K562 (cell line): ENCODE measurements around the gene NBEA. TPM values are rescaled to one million over a fixed set of nuclear protein-coding genes. Genes with fewer than 3 reads are reported as not detected.

ENCODE experiments used
- ATAC-seq: fragments of 200-7000 bp; cut with Tn5 transposase; 3 replicates; pipeline ENCODE4 v1.9.1; 2020; ENCODE audit warnings: moderate library complexity
- BruUV-seq: library from RNA; stranded (reverse); fragments of 400-500 nt; replicated peaks from 2 replicates; lab custom pipeline; 2021; lab: Mats Ljungman, UMichigan
- CTCF ChIA-PET: fragments of 300-600 bp; formaldehyde crosslinking; extraction: SDS; loops from one replicate; lab custom pipeline; 2021; ENCODE audit warnings: low intra/inter-chr PET ratio; lab: Yijun Ruan, JAX
- POLR2A ChIA-PET: fragments of 300-600, 350-650 bp; sonication (Branson Sonifier 250); formaldehyde crosslinking; extraction: SDS; loops from one replicate; lab custom pipeline; 2021; ENCODE audit warnings: antibody characterized with exemption, inconsistent platforms; lab: Yijun Ruan, JAX
- DNase-seq, 4 experiments: peaks; one replicate each; pipeline versions ENCODE4 v3.0.0 to v3.0.0-alpha.2; 2011 to 2018; ENCODE audit warnings: low spot score in 3 of 4, mixed read lengths in 3 of 4; ENCODE audit errors: extremely low read depth in 1 of 4
- FAIRE-seq: peaks from 2 replicates; lab custom pipeline; 2011; peaks lifted over from hg19 to GRCh38; lab: Jason Lieb, UNC
- H2AFZ ChIP-seq: 2 replicates; pipeline ENCODE4 v1.6.0; 2011; ENCODE audit warnings: low read depth, low read length, control low read depth, inconsistent platforms
- H3K27ac ChIP-seq: fragments of 200-600 bp; 3 replicates; pipeline ENCODE4 v1.8.0; 2011; ENCODE audit warnings: low read depth, mild to moderate bottlenecking, control low read depth, inconsistent platforms, low read length, moderate library complexity, mixed read lengths; ENCODE audit errors: extremely low read depth
- H3K27me3 ChIP-seq, 2 experiments: fragments of 300-600 bp in 1 of 2; 2 replicates in 1 of 2; 3 replicates in 1 of 2; pipeline versions ENCODE4 v1.6.0 to v1.8.0; 2011; ENCODE audit warnings: inconsistent platforms in 2 of 2, low read length in 2 of 2, mild to moderate bottlenecking in 1 of 2, mixed read lengths in 1 of 2, moderate library complexity in 1 of 2; ENCODE audit not compliant: control insufficient read depth in 2 of 2, insufficient read depth in 2 of 2
- H3K36me3 ChIP-seq: fragments of 300-600 bp; 3 replicates; pipeline ENCODE4 v1.8.0; 2011; ENCODE audit warnings: mild to moderate bottlenecking, low read length, inconsistent platforms; ENCODE audit not compliant: control insufficient read depth, insufficient read depth
- H3K4me1 ChIP-seq, 2 experiments: fragments of 200-600 bp in 1 of 2; replicated peaks in 1 of 2; 2 replicates in 1 of 2; 3 replicates in 1 of 2; pipeline versions ENCODE4 v1.5.1 to v1.8.0; 2011; ENCODE audit warnings: inconsistent platforms in 2 of 2, low read length in 2 of 2, mild to moderate bottlenecking in 1 of 2, mixed read lengths in 1 of 2, moderate library complexity in 1 of 2; ENCODE audit not compliant: control insufficient read depth in 2 of 2, insufficient read depth in 2 of 2
- H3K4me2 ChIP-seq: 2 replicates; pipeline ENCODE4 v1.6.1; 2011; ENCODE audit warnings: low read length, control low read depth, inconsistent platforms, mixed read lengths; ENCODE audit not compliant: insufficient read depth
- H3K4me3 ChIP-seq: fragments of 200-600 bp; sonication (generic), shearing (Covaris generic); 2 replicates; pipeline ENCODE4 v1.5.1; 2016; ENCODE audit warnings: control low read depth, inconsistent platforms
- H3K79me2 ChIP-seq: fragments of 200-600 bp; 3 replicates; pipeline ENCODE4 v1.8.0; 2011; ENCODE audit warnings: low read length, inconsistent platforms; ENCODE audit not compliant: control insufficient read depth, insufficient read depth
- H3K9ac ChIP-seq, 2 experiments: 2 replicates each; pipeline versions ENCODE4 v1.6.0 to v1.6.1; 2011; ENCODE audit warnings: low read depth in 2 of 2, low read length in 2 of 2, control low read depth in 1 of 2, inconsistent platforms in 1 of 2, mild to moderate bottlenecking in 1 of 2, mixed read lengths in 1 of 2; ENCODE audit not compliant: insufficient read depth in 1 of 2
- H3K9me1 ChIP-seq: one replicate; pipeline ENCODE4 v1.6.0; 2011; ENCODE audit warnings: inconsistent platforms, mild to moderate bottlenecking, low read length, moderate library complexity; ENCODE audit not compliant: control insufficient read depth, insufficient read depth
- H3K9me3 ChIP-seq: replicated peaks from 2 replicates; pipeline ENCODE4 v1.5.1; 2011; ENCODE audit warnings: low read depth, low read length, inconsistent platforms; ENCODE audit not compliant: control insufficient read depth, insufficient read depth
- H4K20me1 ChIP-seq: replicated peaks from 2 replicates; pipeline ENCODE4 v1.6.1; 2011; ENCODE audit warnings: low read length, inconsistent platforms, mixed read lengths; ENCODE audit not compliant: control insufficient read depth, insufficient read depth
- BDP1 ChIP-seq: IDR thresholded peaks from 3 replicates; pipeline ENCODE4 v1.6.1; 2011; ENCODE audit not compliant: insufficient read length, insufficient read depth
- EGR1 ChIP-seq: fragments of 450-650 bp; conservative IDR thresholded peaks from 2 replicates; pipeline ENCODE4 v1.6.1; 2017; ENCODE audit warnings: mild to moderate bottlenecking
- EHMT2 ChIP-seq: fragments of 450-650 bp; IDR thresholded peaks from 2 replicates; pipeline ENCODE4 v1.6.1; 2018; ENCODE audit warnings: antibody characterized with exemption
- HNRNPUL1 ChIP-seq: fragments of 200-400 bp; formaldehyde crosslinking; IDR thresholded peaks from 2 replicates; pipeline ENCODE4 v1.6.1; 2017; ENCODE audit warnings: low read length
- MEF2A ChIP-seq: IDR thresholded peaks from 2 replicates; pipeline ENCODE4 v1.6.1; 2011; ENCODE audit warnings: low read depth, mild to moderate bottlenecking, low read length, moderate library complexity; ENCODE audit not compliant: control insufficient read depth
- NCOA1 ChIP-seq: fragments of 450-650 bp; IDR thresholded peaks from 2 replicates; pipeline ENCODE4 v1.6.1; 2016; ENCODE audit warnings: low read depth
- PHB ChIP-seq: fragments of 250-450 bp; sonication (Bioruptor Pico); IDR thresholded peaks from 2 replicates; pipeline ENCODE4 v1.5.0; 2021
- PHF8 ChIP-seq: fragments of 200-600 bp; sonication (generic); IDR thresholded peaks from 2 replicates; pipeline ENCODE4 v1.6.1; 2012; ENCODE audit warnings: mixed run types, mild to moderate bottlenecking, inconsistent platforms, low read length, moderate library complexity, borderline replicate concordance
- POLR2A ChIP-seq: fragments of 450-650 bp; conservative IDR thresholded peaks from 2 replicates; pipeline ENCODE4 v1.6.1; 2016
- SNIP1 ChIP-seq: fragments of 450-650 bp; IDR thresholded peaks from 2 replicates; pipeline ENCODE4 v1.7.1; 2017; ENCODE audit warnings: low read depth, mild to moderate bottlenecking
- TFAM ChIP-seq: fragments of 250-450 bp; sonication (Bioruptor Pico); conservative IDR thresholded peaks from 2 replicates; pipeline ENCODE4 v1.5.0; 2021; ENCODE audit warnings: mild to moderate bottlenecking, moderate library complexity
- WGBS: fragments of 100-300 bp; shearing (Covaris generic); methylation state at CpG from one replicate; pipeline ENCODE4 v1.1.6; 2016; ENCODE audit warnings: low coverage, mixed read lengths; ENCODE audit not compliant: insufficient coverage; ENCODE audit errors: missing lambda C conversion rate; 5-methylcytosine and 5-hydroxymethylcytosine counted together
- in situ Hi-C: fragments of 300-500 bp; cut with MboI; formaldehyde crosslinking; loops from 4 replicates; pipeline ENCODE4 v1.15.0; 2018; ENCODE audit warnings: inconsistent platforms, mixed read lengths
- intact Hi-C: fragments of 100-400 bp; cut with micrococcal nuclease; formaldehyde crosslinking; loops from 2 replicates; pipeline ENCODE4 v1.14.2; 2022
- polyA plus RNA-seq, 8 experiments: library from polyadenylated mRNA; depleted of rRNA in 4 of 8; stranded (reverse) in 5 of 8; unstranded in 3 of 8; fragments of >200 nt; fragmentation: Nextera tagmentation in 2 of 8; fragmentation: Illumina TruSeq in 1 of 8; extraction: Ambion mirVana in 2 of 8; extraction: Trizol in 1 of 8; gene quantifications; 2 replicates each; pipeline versions ENCODE4 v1.2.1 to v1.2.3, GENCODE V29; 2011 to 2014; ENCODE audit warnings: inconsistent platforms in 1 of 8, missing spikeins in 1 of 8
- total RNA-seq, 7 experiments: library from RNA; depleted of rRNA in 6 of 7; stranded (reverse); fragments of >200 nt in 6 of 7; fragmentation: Illumina TruSeq in 2 of 7; extraction: Trizol in 2 of 7; gene quantifications; 2 replicates each; pipeline versions ENCODE4 v1.2.1 to v1.2.3, GENCODE V29; 2011 to 2021; ENCODE audit warnings: low replicate concordance in 1 of 7
- TF ChIP-seq, protein P1 (sequence below): fragments of 250-450 bp; sonication (Bioruptor Pico); IDR thresholded peaks from 2 replicates; pipeline ENCODE4 v1.9.0; 2021; ENCODE audit warnings: mild to moderate bottlenecking
- TF ChIP-seq, protein P2 (sequence below): sonication (generic); formaldehyde crosslinking; IDR thresholded peaks from 2 replicates; pipeline ENCODE4 v1.8.0; 2022; ENCODE audit warnings: missing genetic modification reagents, mild to moderate bottlenecking, borderline replicate concordance
- TF ChIP-seq, protein P3 (sequence below): sonication (generic); formaldehyde crosslinking; IDR thresholded peaks from 2 replicates; pipeline ENCODE4 v1.4.0; 2020; ENCODE audit warnings: mild to moderate bottlenecking, missing genetic modification reagents
- TF ChIP-seq, protein P4 (sequence below): sonication (generic); formaldehyde crosslinking; IDR thresholded peaks from 2 replicates; pipeline ENCODE4 v1.8.1; 2023; ENCODE audit warnings: missing genetic modification reagents, mild to moderate bottlenecking, borderline replicate concordance

NBEA gene
- total and polyA plus RNA-seq, 9 of the 15 experiments (the other 6 are each of a cell fraction or from before 2014, with no cell fraction given): 0.03 to 0.94 (median 0.05) TPM; not detected in 2

DNA sequence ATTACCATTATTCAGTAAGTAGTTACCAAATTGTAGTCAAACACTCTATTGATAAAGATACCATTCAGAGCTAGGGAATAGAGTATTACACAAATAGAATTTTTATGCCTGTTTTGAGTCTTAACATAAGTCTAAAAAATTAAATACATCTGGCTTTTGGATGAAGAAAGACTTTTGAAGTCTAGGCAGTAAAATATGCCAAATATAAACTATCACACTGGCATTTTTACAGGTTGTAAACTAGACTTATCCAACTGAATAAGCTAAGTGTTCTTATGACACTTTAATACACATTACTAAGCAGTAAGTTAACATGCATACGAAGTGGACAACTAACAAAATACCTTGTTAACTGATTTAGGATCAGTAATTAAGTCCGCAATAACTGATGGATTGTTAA is 425.5 kb downstream of the NBEA start:
- in situ Hi-C loops: no loop called here
- DNase-seq: no peak
- WGBS: 0% methylated on average over 2 of the region's 2 CpGs

More for the DNA sequence above, 425.5 kb downstream of the NBEA start:
- ATAC-seq (no peak), FAIRE-seq (no peak)
- H2AFZ ChIP-seq: no peak overlapping the region
- H3K27me3 ChIP-seq: no peaks in the 10 kb centered on the region
- H3K4me2 ChIP-seq: no peak overlapping the region
- H3K9ac ChIP-seq: no peak overlapping the region
- ChIA-PET POLR2A (no interaction called here), CTCF (no interaction called here)
- no peaks in the 10 kb centered on the region for H3K4me1 ChIP-seq
- H3K79me2 ChIP-seq: no peaks in the 10 kb centered on the region
- intact Hi-C loops: no loop called here
- H3K9me3 ChIP-seq: no peaks in the 10 kb centered on the region
- BruUV-seq: no TSS peak
- H3K4me3 ChIP-seq: no peak overlapping the region
- H3K9me1 ChIP-seq: no peaks in the 10 kb centered on the region
- TF ChIP-seq, protein P1, sequence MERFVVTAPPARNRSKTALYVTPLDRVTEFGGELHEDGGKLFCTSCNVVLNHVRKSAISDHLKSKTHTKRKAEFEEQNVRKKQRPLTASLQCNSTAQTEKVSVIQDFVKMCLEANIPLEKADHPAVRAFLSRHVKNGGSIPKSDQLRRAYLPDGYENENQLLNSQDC: no peak
- TF ChIP-seq NCOA1 (no peak), EGR1 (no peak), HNRNPUL1 (no peak), PHB (CRISPR knock-in tag) (no peak), TFAM (CRISPR knock-in tag) (no peak), MEF2A (no peak), EHMT2 (no peak), BDP1 (no peak), SNIP1 (no peak), POLR2A (no peak), PHF8 (no peak)
- TF ChIP-seq, protein P2, sequence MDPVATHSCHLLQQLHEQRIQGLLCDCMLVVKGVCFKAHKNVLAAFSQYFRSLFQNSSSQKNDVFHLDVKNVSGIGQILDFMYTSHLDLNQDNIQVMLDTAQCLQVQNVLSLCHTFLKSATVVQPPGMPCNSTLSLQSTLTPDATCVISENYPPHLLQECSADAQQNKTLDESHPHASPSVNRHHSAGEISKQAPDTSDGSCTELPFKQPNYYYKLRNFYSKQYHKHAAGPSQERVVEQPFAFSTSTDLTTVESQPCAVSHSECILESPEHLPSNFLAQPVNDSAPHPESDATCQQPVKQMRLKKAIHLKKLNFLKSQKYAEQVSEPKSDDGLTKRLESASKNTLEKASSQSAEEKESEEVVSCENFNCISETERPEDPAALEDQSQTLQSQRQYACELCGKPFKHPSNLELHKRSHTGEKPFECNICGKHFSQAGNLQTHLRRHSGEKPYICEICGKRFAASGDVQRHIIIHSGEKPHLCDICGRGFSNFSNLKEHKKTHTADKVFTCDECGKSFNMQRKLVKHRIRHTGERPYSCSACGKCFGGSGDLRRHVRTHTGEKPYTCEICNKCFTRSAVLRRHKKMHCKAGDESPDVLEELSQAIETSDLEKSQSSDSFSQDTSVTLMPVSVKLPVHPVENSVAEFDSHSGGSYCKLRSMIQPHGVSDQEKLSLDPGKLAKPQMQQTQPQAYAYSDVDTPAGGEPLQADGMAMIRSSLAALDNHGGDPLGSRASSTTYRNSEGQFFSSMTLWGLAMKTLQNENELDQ (CRISPR knock-in tag): no peak
- TF ChIP-seq, protein P3, sequence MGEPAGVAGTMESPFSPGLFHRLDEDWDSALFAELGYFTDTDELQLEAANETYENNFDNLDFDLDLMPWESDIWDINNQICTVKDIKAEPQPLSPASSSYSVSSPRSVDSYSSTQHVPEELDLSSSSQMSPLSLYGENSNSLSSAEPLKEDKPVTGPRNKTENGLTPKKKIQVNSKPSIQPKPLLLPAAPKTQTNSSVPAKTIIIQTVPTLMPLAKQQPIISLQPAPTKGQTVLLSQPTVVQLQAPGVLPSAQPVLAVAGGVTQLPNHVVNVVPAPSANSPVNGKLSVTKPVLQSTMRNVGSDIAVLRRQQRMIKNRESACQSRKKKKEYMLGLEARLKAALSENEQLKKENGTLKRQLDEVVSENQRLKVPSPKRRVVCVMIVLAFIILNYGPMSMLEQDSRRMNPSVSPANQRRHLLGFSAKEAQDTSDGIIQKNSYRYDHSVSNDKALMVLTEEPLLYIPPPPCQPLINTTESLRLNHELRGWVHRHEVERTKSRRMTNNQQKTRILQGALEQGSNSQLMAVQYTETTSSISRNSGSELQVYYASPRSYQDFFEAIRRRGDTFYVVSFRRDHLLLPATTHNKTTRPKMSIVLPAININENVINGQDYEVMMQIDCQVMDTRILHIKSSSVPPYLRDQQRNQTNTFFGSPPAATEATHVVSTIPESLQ (CRISPR knock-in tag): no peak
- TF ChIP-seq, protein P4, sequence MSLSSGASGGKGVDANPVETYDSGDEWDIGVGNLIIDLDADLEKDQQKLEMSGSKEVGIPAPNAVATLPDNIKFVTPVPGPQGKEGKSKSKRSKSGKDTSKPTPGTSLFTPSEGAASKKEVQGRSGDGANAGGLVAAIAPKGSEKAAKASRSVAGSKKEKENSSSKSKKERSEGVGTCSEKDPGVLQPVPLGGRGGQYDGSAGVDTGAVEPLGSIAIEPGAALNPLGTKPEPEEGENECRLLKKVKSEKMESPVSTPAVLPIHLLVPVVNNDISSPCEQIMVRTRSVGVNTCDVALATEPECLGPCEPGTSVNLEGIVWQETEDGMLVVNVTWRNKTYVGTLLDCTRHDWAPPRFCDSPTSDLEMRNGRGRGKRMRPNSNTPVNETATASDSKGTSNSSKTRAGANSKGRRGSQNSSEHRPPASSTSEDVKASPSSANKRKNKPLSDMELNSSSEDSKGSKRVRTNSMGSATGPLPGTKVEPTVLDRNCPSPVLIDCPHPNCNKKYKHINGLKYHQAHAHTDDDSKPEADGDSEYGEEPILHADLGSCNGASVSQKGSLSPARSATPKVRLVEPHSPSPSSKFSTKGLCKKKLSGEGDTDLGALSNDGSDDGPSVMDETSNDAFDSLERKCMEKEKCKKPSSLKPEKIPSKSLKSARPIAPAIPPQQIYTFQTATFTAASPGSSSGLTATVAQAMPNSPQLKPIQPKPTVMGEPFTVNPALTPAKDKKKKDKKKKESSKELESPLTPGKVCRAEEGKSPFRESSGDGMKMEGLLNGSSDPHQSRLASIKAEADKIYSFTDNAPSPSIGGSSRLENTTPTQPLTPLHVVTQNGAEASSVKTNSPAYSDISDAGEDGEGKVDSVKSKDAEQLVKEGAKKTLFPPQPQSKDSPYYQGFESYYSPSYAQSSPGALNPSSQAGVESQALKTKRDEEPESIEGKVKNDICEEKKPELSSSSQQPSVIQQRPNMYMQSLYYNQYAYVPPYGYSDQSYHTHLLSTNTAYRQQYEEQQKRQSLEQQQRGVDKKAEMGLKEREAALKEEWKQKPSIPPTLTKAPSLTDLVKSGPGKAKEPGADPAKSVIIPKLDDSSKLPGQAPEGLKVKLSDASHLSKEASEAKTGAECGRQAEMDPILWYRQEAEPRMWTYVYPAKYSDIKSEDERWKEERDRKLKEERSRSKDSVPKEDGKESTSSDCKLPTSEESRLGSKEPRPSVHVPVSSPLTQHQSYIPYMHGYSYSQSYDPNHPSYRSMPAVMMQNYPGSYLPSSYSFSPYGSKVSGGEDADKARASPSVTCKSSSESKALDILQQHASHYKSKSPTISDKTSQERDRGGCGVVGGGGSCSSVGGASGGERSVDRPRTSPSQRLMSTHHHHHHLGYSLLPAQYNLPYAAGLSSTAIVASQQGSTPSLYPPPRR (CRISPR knock-in tag): no peak
- H3K36me3 ChIP-seq: no peaks in the 10 kb centered on the region
- H4K20me1 ChIP-seq: no peaks in the 10 kb centered on the region
- H3K27ac ChIP-seq: no peak overlapping the region
